T-cell (primary cell): ENCODE measurements around the gene OVOL2. TPM values are rescaled to one million over a fixed set of nuclear protein-coding genes. Genes with fewer than 3 reads are reported as not detected.

ENCODE experiments used
- ATAC-seq, 4 experiments: fragments of 200-7000 bp in 3 of 4; fragments of 150-1000 bp in 1 of 4; cut with Tn5 transposase; replicated peaks in 1 of 4; 1 replicate in 3 of 4; 2 replicates in 1 of 4; pipeline ENCODE4 v1.10.0; 2021; ENCODE audit warnings: moderate library complexity in 3 of 4, mild to moderate bottlenecking in 2 of 4, moderate number of reproducible peaks in 1 of 4
- CTCF ChIA-PET, 2 donors: fragments of 300-600 bp; sonication (Branson Sonifier 250); formaldehyde crosslinking; loops; one replicate each; lab custom pipeline; 2022; ENCODE audit warnings: antibody characterized with exemption in 2 of 2; lab: Charles Lee
- POLR2A ChIA-PET, 2 donors: fragments of 300-600 bp; sonication (Branson Sonifier 250); formaldehyde crosslinking; loops; one replicate each; lab custom pipeline; 2022; ENCODE audit warnings: antibody characterized with exemption in 2 of 2; lab: Charles Lee
- DNase-seq, 35 experiments: peaks; one replicate each; pipeline versions ENCODE4 v3.0.0 to v3.0.0-alpha.2; 2013 to 2023
- H3K27ac ChIP-seq: one replicate; pipeline ENCODE4 v1.5.1; 2013; ENCODE audit warnings: low read length
- H3K27me3 ChIP-seq, 2 experiments: replicated peaks in 1 of 2; 1 replicate in 1 of 2; 2 replicates in 1 of 2; pipeline versions ENCODE4 v1.6.1 to v1.7.0; 2013; ENCODE audit warnings: low read length in 1 of 2, mixed read lengths in 1 of 2; ENCODE audit not compliant: control insufficient read depth in 2 of 2, insufficient read depth in 2 of 2; ENCODE audit errors: extremely low read depth in 1 of 2
- H3K36me3 ChIP-seq, 2 donors: 1 replicate in 1 of 2; 2 replicates in 1 of 2; pipeline versions ENCODE4 v1.6.1 to v1.7.0; 2013; ENCODE audit warnings: low read length in 1 of 2; ENCODE audit not compliant: control insufficient read depth in 2 of 2, insufficient read depth in 1 of 2; ENCODE audit errors: extremely low read depth in 1 of 2
- H3K4me1 ChIP-seq, 2 experiments: 1 replicate in 1 of 2; 2 replicates in 1 of 2; pipeline versions ENCODE4 v1.6.1 to v1.7.0; 2013; ENCODE audit warnings: low read length in 2 of 2, mixed read lengths in 1 of 2; ENCODE audit not compliant: insufficient read depth in 2 of 2, control insufficient read depth in 1 of 2; ENCODE audit errors: extremely low read depth in 1 of 2
- H3K4me3 ChIP-seq, 2 donors: 1 replicate in 1 of 2; 2 replicates in 1 of 2; pipeline versions ENCODE4 v1.5.1 to v1.7.0; 2013; ENCODE audit warnings: mild to moderate bottlenecking in 2 of 2, low read length in 1 of 2, moderate library complexity in 1 of 2; ENCODE audit not compliant: control insufficient read depth in 1 of 2; ENCODE audit errors: extremely low read depth in 1 of 2
- H3K9me3 ChIP-seq: 2 replicates; pipeline ENCODE4 v1.7.0; 2013
- H3K27ac Mint-ChIP-seq, 2 donors: one replicate each; pipeline ENCODE4 v1.8.0; 2020 to 2021; ENCODE audit warnings: mild to moderate bottlenecking in 2 of 2, mixed read lengths in 2 of 2
- H3K27me3 Mint-ChIP-seq, 2 donors: one replicate each; pipeline ENCODE4 v1.8.0; 2021 to 2022; ENCODE audit warnings: mixed read lengths in 2 of 2
- H3K36me3 Mint-ChIP-seq: one replicate; pipeline ENCODE4 v1.8.0; 2021; ENCODE audit warnings: mixed read lengths
- H3K4me1 Mint-ChIP-seq, 3 donors: one replicate each; pipeline ENCODE4 v1.8.0; 2020 to 2022; ENCODE audit warnings: mixed read lengths in 3 of 3, mild to moderate bottlenecking in 1 of 3
- H3K4me3 Mint-ChIP-seq, 3 donors: one replicate each; pipeline ENCODE4 v1.8.0; 2020 to 2022; ENCODE audit warnings: mild to moderate bottlenecking in 3 of 3, mixed read lengths in 3 of 3, moderate library complexity in 3 of 3
- H3K9me3 Mint-ChIP-seq, 3 donors: one replicate each; pipeline ENCODE4 v1.8.0; 2020 to 2022; ENCODE audit warnings: mixed read lengths in 3 of 3
- WGBS: methylation state at CpG from one replicate; pipeline ENCODE4 v1.1.5; 2013; ENCODE audit warnings: missing lambda C conversion rate; ENCODE audit not compliant: insufficient coverage; 5-methylcytosine and 5-hydroxymethylcytosine counted together
- total RNA-seq, 35 experiments: library from RNA in 6 of 35; stranded (reverse) in 6 of 35; fragments of 120-200 nt in 1 of 35; gene quantifications; one replicate each; pipeline versions ENCODE4 v1.2.1 to v1.2.4 and lab custom pipeline; 2013 to 2026

The OVOL2 gene
- total RNA-seq, 5 donors from 2014 or later (not counting 1 experiment from before 2014, with no cell fraction given): not detected

DNA sequence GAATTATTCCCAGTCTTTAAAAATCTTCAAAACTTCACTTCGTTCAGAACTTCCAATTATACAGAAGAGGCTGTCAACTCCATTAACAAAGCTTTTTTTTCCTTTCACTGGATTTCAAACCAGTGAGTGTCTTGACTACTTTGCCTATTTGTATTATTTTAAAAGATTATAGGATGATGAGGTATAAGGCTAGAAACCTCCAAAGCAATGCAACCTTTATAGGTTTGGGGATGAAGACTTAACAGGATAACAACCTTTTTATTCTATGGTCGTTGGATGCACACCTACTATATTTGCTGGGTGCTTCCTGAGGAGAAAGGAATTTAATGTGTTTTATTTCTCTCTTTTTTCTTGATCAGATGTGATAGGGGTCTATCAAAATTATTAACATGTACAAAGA lies 1.9 kb upstream of the OVOL2 start:
- Mint-ChIP-seq H3K4me3 (no peak overlapping the region), H3K9me3 (no peaks in the 10 kb centered on the region), H3K36me3 (no peaks in the 10 kb centered on the region), H3K27me3 (peaks cover 46 to 62% of the 10 kb centered on the region in 2 donors), H3K27ac (no peak overlapping the region), H3K4me1 (peaks cover 0 to 16% (median 8%) of the 10 kb centered on the region in 3 donors)
- no CpG with 5 or more reads among the region's 2 CpGs for WGBS
- ATAC-seq: no peak
- H3K36me3 ChIP-seq: no peaks in the 10 kb centered on the region
- peaks cover 9 to 44% of the 10 kb centered on the region in 2 experiments for H3K27me3 ChIP-seq
- H3K4me3 ChIP-seq: no peak overlapping the region
- H3K27ac ChIP-seq: no peak overlapping the region
- CTCF ChIA-PET: no interaction called here
- H3K4me1 ChIP-seq: peaks cover 0 to 12% of the 10 kb centered on the region in 2 experiments
- no peak for DNase-seq
- POLR2A ChIA-PET: no interaction called here
- H3K9me3 ChIP-seq: no peaks in the 10 kb centered on the region

DNA sequence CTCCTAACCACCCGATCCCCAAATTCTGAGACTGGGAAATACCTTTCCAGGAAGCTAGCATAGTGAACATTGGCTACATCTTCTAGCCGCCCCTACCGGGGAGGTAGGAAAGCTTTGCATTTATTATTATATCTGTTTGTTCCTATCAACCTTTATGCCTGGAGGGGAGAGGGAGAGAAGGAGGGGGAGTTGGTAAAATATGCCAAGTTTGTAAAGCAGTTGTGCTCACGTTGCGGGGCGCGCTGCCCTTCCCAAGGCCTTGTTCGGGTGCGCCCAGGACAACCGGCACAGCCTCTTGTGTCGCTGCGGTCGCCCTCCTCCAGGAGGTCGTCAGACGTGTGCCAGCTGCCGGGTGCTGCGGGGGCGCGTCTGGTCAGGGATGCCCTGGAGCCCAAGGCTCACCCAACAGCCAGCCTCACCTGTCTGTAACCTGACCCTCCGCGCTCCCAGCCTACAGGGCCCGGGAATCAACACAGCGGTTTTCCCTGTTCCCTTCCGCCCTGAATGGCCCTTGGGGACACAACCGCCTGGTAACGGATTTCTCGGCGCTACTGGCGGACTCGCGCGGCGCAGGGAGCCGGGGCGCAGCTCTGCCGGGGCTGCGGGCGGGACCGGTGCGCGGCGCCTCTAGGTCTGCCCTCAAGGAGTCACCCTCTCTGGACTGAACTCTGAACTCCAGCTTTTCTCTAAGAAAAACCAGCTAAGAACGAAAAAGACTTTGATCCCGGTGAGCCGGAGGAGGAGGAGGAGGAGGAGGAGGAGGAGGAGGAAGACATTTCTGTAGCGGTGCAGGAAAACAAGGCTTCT lies 1.1 kb upstream of the OVOL2 start:
- peaks cover 16 to 49% of the 10 kb centered on the region in 2 experiments for H3K27me3 ChIP-seq
- ChIA-PET CTCF (no interaction called here), POLR2A (no interaction called here)
- H3K27me3 Mint-ChIP-seq: peaks cover 48 to 70% of the 10 kb centered on the region in 2 donors
- peaks cover 0 to 12% of the 10 kb centered on the region in 2 experiments for H3K4me1 ChIP-seq
- no peaks in the 10 kb centered on the region for H3K36me3 Mint-ChIP-seq
- ATAC-seq (no peak), DNase-seq (no peak)
- H3K9me3 Mint-ChIP-seq: no peaks in the 10 kb centered on the region
- 8% methylated on average over 31 of the region's 46 CpGs for WGBS
- peaks cover 0 to 16% (median 8%) of the 10 kb centered on the region in 3 donors for H3K4me1 Mint-ChIP-seq
- peak overlapping the region; percentile 37 to 50 (median 39) for H3K4me3 Mint-ChIP-seq
- H3K36me3 ChIP-seq: no peaks in the 10 kb centered on the region
- H3K27ac ChIP-seq: no peak overlapping the region
- no peak overlapping the region for H3K27ac Mint-ChIP-seq
- H3K9me3 ChIP-seq: no peaks in the 10 kb centered on the region
- H3K4me3 ChIP-seq: no peak overlapping the region

DNA sequence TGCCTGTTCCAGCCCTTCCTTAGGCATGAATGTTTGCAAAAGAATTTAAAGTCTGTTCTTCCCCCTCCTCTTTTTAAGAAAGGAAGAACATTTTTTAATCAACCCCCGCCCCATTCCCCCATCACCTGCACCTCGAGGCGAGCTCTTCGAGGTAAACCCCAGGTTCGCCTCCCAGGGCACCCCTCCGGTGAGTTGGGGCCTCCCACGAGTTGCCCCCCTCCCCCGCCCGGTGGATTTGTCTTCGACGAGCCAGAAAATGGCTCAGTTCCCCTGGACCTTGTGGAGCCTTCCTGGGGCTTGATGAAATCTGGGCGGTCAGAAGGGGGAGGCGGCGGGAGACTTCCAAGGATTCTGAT lies 256 bp upstream of the OVOL2 start:
- ChIA-PET CTCF (no interaction called here), POLR2A (no interaction called here)
- ATAC-seq (no peak), DNase-seq (no peak)
- H3K4me1 Mint-ChIP-seq: peaks cover 0 to 16% (median 8%) of the 10 kb centered on the region in 3 donors
- Histone ChIP-seq H3K4me1 (peaks cover 0 to 12% of the 10 kb centered on the region in 2 experiments), H3K4me3 (peak overlapping the region in 1 of 2 donors; percentile 44), H3K9me3 (no peaks in the 10 kb centered on the region), H3K36me3 (no peaks in the 10 kb centered on the region), H3K27ac (no peak overlapping the region), H3K27me3 (peaks cover 17 to 56% of the 10 kb centered on the region in 2 experiments)
- no CpG with 5 or more reads among the region's 14 CpGs for WGBS
- H3K9me3 Mint-ChIP-seq: no peaks in the 10 kb centered on the region
- no peaks in the 10 kb centered on the region for H3K36me3 Mint-ChIP-seq
- H3K27ac Mint-ChIP-seq: no peak overlapping the region
- H3K27me3 Mint-ChIP-seq: peaks cover 53 to 73% of the 10 kb centered on the region in 2 donors
- H3K4me3 Mint-ChIP-seq: peak overlapping the region in 2 of 3 donors; percentile 28 to 39

- ATAC-seq (no peak), DNase-seq (no peak)
- POLR2A ChIA-PET: no interaction called here
- Mint-ChIP-seq H3K4me3 (peak overlapping the region; percentile 58 to 76 (median 66)), H3K36me3 (no peaks in the 10 kb centered on the region), H3K9me3 (no peaks in the 10 kb centered on the region), H3K27me3 (peaks cover 53 to 72% of the 10 kb centered on the region in 2 donors), H3K4me1 (peaks cover 0 to 16% (median 8%) of the 10 kb centered on the region in 3 donors), H3K27ac (no peak overlapping the region)
- H3K4me3 ChIP-seq: peak overlapping the region in 1 of 2 donors; percentile 38
- H3K27me3 ChIP-seq: peaks cover 17 to 62% of the 10 kb centered on the region in 2 experiments
- CTCF ChIA-PET: no interaction called here
- H3K27ac ChIP-seq: no peak overlapping the region
- 1% methylated on average over 101 of the region's 103 CpGs for WGBS
- H3K4me1 ChIP-seq: peaks cover 0 to 12% of the 10 kb centered on the region in 2 experiments
- H3K9me3 ChIP-seq: no peaks in the 10 kb centered on the region
- no peaks in the 10 kb centered on the region for H3K36me3 ChIP-seq
These were observed 1.3 kb downstream of the OVOL2 start for GRCh38 chr20:18056174-18057100.

- Mint-ChIP-seq H3K27ac (no peak overlapping the region), H3K27me3 (peaks cover 51 to 71% of the 10 kb centered on the region in 2 donors), H3K9me3 (no peaks in the 10 kb centered on the region)
These were observed 2.5 kb downstream of the OVOL2 start for GRCh38 chr20:18055261-18055660.

DNA sequence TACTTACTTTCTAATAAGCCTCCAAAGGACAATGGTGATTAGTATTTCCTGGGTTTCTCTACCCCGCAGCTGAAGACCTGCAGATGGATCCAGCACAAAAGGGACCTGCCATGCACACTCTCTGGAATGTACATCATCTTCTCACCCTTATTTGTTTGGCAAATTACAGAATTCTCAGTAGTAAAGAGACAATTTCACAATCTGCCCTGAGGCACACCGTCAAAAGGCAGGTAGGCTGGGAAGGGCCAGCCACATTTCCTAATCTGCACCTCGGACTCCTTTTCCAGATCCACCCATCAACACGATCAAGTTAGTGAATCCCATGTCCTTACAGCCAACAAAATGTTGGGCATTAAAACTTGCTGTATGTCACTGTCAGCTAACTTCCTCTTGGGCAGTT lies 4.9 kb downstream of the OVOL2 start:
- POLR2A ChIA-PET: no interaction called here
- Histone ChIP-seq H3K4me1 (peaks cover 0 to 10% of the 10 kb centered on the region in 2 experiments), H3K9me3 (no peaks in the 10 kb centered on the region), H3K4me3 (no peak overlapping the region), H3K27me3 (peaks cover 15 to 47% of the 10 kb centered on the region in 2 experiments), H3K27ac (no peak overlapping the region), H3K36me3 (no peaks in the 10 kb centered on the region)
- WGBS: 80% methylated on average over 3 of the region's 4 CpGs
- Mint-ChIP-seq H3K27ac (no peak overlapping the region), H3K36me3 (no peaks in the 10 kb centered on the region), H3K27me3 (peaks cover 35 to 51% of the 10 kb centered on the region in 2 donors), H3K4me1 (peaks cover 0 to 12% (median 5%) of the 10 kb centered on the region in 3 donors), H3K9me3 (no peaks in the 10 kb centered on the region), H3K4me3 (no peak overlapping the region)
- CTCF ChIA-PET: no interaction called here
- ATAC-seq (no peak), DNase-seq (no peak)

More at GRCh38 chr20:18055261-18055660, 2.5 kb downstream of the OVOL2 start:
- ChIA-PET POLR2A (no interaction called here), CTCF (no interaction called here)
- Histone ChIP-seq H3K27ac (no peak overlapping the region), H3K36me3 (no peaks in the 10 kb centered on the region), H3K9me3 (no peaks in the 10 kb centered on the region), H3K27me3 (peaks cover 19 to 58% of the 10 kb centered on the region in 2 experiments), H3K4me3 (no peak overlapping the region), H3K4me1 (peaks cover 0 to 12% of the 10 kb centered on the region in 2 experiments)
- peaks cover 0 to 16% (median 8%) of the 10 kb centered on the region in 3 donors for H3K4me1 Mint-ChIP-seq
- WGBS: 20% methylated on average over 9 of the region's 11 CpGs
- H3K4me3 Mint-ChIP-seq: peak overlapping the region in 1 of 3 donors; percentile 76
- DNase-seq: no peak
- ATAC-seq: no peak
- H3K36me3 Mint-ChIP-seq: no peaks in the 10 kb centered on the region
